ENCODE measurements around the gene PSMC3IP. TPM values are rescaled to one million over a fixed set of nuclear protein-coding genes. Genes with fewer than 3 reads are reported as not detected.

Gene PSMC3IP
- total RNA-seq, 4 donors from 2014 or later: 1.4 to 5.8 (median 4.5) TPM

GRCh38 chr17:42591411-42591810, 13.9 kb upstream of the PSMC3IP start:
- peaks cover 12 to 19% of the 10 kb centered on the region in 2 donors for H3K36me3 ChIP-seq
- DNase-seq: no peak
- intact Hi-C loops (cut with DNase I): no loop called here
- TF ChIP-seq, protein P1, sequence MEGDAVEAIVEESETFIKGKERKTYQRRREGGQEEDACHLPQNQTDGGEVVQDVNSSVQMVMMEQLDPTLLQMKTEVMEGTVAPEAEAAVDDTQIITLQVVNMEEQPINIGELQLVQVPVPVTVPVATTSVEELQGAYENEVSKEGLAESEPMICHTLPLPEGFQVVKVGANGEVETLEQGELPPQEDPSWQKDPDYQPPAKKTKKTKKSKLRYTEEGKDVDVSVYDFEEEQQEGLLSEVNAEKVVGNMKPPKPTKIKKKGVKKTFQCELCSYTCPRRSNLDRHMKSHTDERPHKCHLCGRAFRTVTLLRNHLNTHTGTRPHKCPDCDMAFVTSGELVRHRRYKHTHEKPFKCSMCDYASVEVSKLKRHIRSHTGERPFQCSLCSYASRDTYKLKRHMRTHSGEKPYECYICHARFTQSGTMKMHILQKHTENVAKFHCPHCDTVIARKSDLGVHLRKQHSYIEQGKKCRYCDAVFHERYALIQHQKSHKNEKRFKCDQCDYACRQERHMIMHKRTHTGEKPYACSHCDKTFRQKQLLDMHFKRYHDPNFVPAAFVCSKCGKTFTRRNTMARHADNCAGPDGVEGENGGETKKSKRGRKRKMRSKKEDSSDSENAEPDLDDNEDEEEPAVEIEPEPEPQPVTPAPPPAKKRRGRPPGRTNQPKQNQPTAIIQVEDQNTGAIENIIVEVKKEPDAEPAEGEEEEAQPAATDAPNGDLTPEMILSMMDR (IDR thresholded peaks at IDR 0.05): no peak
- no peak for TF ChIP-seq POLR2A (IDR thresholded peaks at IDR 0.05)
- 95 to 96% methylated on average over 9 of the region's 9 CpGs for WGBS, 2 donors
- H3K27ac ChIP-seq: no peak overlapping the region
- H3K27me3 ChIP-seq: no peaks in the 10 kb centered on the region
- no peak overlapping the region for H3K4me3 ChIP-seq (replicated peaks in 1 of 3)
- H3K4me1 ChIP-seq: peaks cover 0 to 6% of the 10 kb centered on the region in 2 donors
- no peaks in the 10 kb centered on the region for H3K9me3 ChIP-seq

DNA sequence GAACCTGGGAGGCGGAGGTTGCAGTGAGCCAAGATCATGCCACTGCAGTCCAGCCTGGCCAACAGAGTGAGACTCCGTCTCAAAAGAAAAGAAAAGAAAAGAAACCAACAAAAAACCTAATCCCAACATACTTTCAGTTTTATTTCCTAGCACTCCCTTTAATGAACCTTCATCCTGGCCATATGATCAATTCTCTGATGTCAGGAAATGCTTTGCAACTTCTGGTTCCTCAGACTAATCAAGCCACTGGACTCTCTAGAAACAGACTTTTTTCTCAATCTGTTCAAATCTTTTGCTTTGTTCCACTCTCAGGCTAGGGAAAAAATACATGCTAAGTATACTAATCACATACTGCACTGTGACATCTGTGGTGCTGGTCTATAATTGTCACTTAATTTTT, 13.4 kb upstream of the PSMC3IP start:
- H3K27me3 ChIP-seq: no peaks in the 10 kb centered on the region
- no peak overlapping the region for H3K4me3 ChIP-seq (replicated peaks in 1 of 3)
- no peak for DNase-seq
- peaks cover 15 to 25% of the 10 kb centered on the region in 2 donors for H3K36me3 ChIP-seq
- H3K4me1 ChIP-seq: peaks cover 0 to 6% of the 10 kb centered on the region in 2 donors
- no peak for TF ChIP-seq POLR2A (IDR thresholded peaks at IDR 0.05)
- TF ChIP-seq, protein P1 (IDR thresholded peaks at IDR 0.05): no peak
- H3K27ac ChIP-seq: no peak overlapping the region
- H3K9me3 ChIP-seq: no peaks in the 10 kb centered on the region
- intact Hi-C loops (cut with DNase I): no loop called here
- 95 to 96% methylated on average over 2 of the region's 2 CpGs for WGBS, 2 donors

GRCh38 chr17:42586514-42587230, 9.1 kb upstream of the PSMC3IP start:
- Histone ChIP-seq H3K4me1 (peaks cover 0 to 6% of the 10 kb centered on the region in 2 donors), H3K27ac (no peak overlapping the region), H3K27me3 (no peaks in the 10 kb centered on the region), H3K4me3 (replicated peaks in 1 of 3) (no peak overlapping the region), H3K36me3 (peaks cover 53 to 66% of the 10 kb centered on the region in 2 donors), H3K9me3 (no peaks in the 10 kb centered on the region)
- no peak for DNase-seq
- 84 to 88% methylated on average over 7 of the region's 7 CpGs for WGBS, 2 donors
- TF ChIP-seq POLR2A (IDR thresholded peaks at IDR 0.05): no peak
- TF ChIP-seq, protein P1 (IDR thresholded peaks at IDR 0.05): no peak
- intact Hi-C loops (cut with DNase I): no loop called here

GRCh38 chr17:42585353-42585752, 7.8 kb upstream of the PSMC3IP start:
- WGBS, 2 donors: 43 to 85% methylated on average over 1 of the region's 1 CpG
- intact Hi-C loops (cut with DNase I): no loop called here
- Histone ChIP-seq H3K4me1 (peaks cover 0 to 6% of the 10 kb centered on the region in 2 donors), H3K9me3 (no peaks in the 10 kb centered on the region), H3K27me3 (no peaks in the 10 kb centered on the region), H3K4me3 (replicated peaks in 1 of 3) (no peak overlapping the region), H3K36me3 (peaks cover 56 to 71% of the 10 kb centered on the region in 2 donors), H3K27ac (no peak overlapping the region)
- DNase-seq: no peak
- TF ChIP-seq, protein P1 (IDR thresholded peaks at IDR 0.05): no peak
- no peak for TF ChIP-seq POLR2A (IDR thresholded peaks at IDR 0.05)

- no peak overlapping the region for H3K4me3 ChIP-seq (replicated peaks in 1 of 3)
- whole genome bisulfite sequencing, 2 donors: 89 to 92% methylated on average over 9 of the region's 9 CpGs
- no peak for TF ChIP-seq POLR2A (IDR thresholded peaks at IDR 0.05)
- TF ChIP-seq, protein P1 (IDR thresholded peaks at IDR 0.05): no peak
- no peak for DNase-seq
- intact Hi-C loops (cut with DNase I): no loop called here
- H3K27ac ChIP-seq: no peak overlapping the region
- H3K9me3 ChIP-seq: no peaks in the 10 kb centered on the region
- peaks cover 0 to 6% of the 10 kb centered on the region in 2 donors for H3K4me1 ChIP-seq
- H3K27me3 ChIP-seq: no peaks in the 10 kb centered on the region
- peaks cover 55 to 76% of the 10 kb centered on the region in 2 donors for H3K36me3 ChIP-seq
These were observed 7.4 kb upstream of the PSMC3IP start for GRCh38 chr17:42584880-42585279.
